ENCODE data around the gene PDGFRB. TPM values are rescaled to one million over a fixed set of nuclear protein-coding genes. Genes with fewer than 3 reads are reported as not detected.

PDGFRB gene
- total and polyA plus RNA-seq, 9 of the 15 experiments (the other 6 are each of a cell fraction or from before 2014, with no cell fraction given): 0.01 to 1.5 (median 0.09) TPM; not detected in 3

DNA sequence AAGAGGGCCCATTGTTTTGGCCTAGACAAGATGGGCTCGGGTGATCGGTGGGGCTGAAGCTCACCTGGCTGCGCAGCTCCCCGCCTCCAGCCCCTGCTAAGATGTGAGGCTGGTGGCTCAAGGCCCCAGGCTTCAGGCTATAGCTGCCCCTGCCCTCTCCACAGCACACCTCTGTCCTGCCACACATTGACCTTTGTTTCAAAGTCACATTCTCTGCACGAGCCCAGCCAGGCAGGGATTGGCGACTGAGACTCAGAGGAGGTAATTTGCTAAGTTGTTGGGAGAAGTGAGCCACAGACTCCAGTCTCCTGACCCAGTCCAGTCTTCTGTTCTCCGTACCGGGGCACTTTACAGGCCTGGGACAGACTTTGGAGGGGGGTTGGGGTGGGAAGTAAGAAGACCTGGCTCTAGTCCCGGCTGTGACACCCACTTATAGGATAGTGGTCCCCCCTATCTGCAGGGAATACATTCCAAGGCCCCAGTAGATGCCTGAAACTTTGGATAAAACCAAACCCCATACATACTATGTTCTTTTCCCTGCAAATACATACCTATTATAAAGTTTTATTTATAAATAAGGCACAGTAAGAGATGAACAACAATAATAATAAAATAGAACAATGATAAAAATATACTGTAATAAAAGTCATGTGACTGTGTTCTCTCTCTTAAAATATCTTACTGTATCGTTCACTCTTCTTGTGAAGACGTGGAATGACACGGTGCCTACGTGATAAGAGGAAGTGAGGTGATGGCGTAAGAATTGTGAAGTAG, 13.3 kb downstream of the PDGFRB start (continued):
- TF ChIP-seq, protein P1, sequence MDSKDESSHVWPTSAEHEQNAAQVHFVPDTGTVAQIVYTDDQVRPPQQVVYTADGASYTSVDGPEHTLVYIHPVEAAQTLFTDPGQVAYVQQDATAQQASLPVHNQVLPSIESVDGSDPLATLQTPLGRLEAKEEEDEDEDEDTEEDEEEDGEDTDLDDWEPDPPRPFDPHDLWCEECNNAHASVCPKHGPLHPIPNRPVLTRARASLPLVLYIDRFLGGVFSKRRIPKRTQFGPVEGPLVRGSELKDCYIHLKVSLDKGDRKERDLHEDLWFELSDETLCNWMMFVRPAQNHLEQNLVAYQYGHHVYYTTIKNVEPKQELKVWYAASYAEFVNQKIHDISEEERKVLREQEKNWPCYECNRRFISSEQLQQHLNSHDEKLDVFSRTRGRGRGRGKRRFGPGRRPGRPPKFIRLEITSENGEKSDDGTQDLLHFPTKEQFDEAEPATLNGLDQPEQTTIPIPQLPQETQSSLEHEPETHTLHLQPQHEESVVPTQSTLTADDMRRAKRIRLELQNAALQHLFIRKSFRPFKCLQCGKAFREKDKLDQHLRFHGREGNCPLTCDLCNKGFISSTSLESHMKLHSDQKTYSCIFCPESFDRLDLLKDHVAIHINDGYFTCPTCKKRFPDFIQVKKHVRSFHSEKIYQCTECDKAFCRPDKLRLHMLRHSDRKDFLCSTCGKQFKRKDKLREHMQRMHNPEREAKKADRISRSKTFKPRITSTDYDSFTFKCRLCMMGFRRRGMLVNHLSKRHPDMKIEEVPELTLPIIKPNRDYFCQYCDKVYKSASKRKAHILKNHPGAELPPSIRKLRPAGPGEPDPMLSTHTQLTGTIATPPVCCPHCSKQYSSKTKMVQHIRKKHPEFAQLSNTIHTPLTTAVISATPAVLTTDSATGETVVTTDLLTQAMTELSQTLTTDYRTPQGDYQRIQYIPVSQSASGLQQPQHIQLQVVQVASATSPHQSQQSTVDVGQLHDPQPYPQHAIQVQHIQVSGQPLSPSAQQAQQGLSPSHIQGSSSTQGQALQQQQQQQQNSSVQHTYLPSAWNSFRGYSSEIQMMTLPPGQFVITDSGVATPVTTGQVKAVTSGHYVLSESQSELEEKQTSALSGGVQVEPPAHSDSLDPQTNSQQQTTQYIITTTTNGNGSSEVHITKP (IDR thresholded peaks at IDR 0.05; ENCODE audit: partially characterized antibody): peak; percentile 22
- TF ChIP-seq ATF1 (CRISPR knock-in tag; IDR thresholded peaks at IDR 0.05) (no peak), ATF1 (tag; IDR thresholded peaks at IDR 0.05) (peak; percentile 88), TFE3 (CRISPR knock-in tag; IDR thresholded peaks at IDR 0.05) (peak; percentile 91), HNRNPLL (IDR thresholded peaks at IDR 0.05; ENCODE audit: low read depth, low read length, poor library complexity, severe bottlenecking) (peak; percentile 70), HIVEP1 (CRISPR knock-in tag; IDR thresholded peaks at IDR 0.05) (no peak), KDM1A (IDR thresholded peaks at IDR 0.05) (no peak), NFIX (CRISPR knock-in tag; IDR thresholded peaks at IDR 0.05; ENCODE audit: low read depth) (no peak), CREM (IDR thresholded peaks at IDR 0.05; ENCODE audit: low read depth) (peak; percentile 92), GATA2 (CRISPR knock-in tag; IDR thresholded peaks at IDR 0.05) (0 out of 2 replicates have a peak, but pooled peaks have one; percentile 48), ARNT (IDR thresholded peaks at IDR 0.05) (peak in 1 of 2 experiments; percentile 93; a peak in 3 of 4 replicates)
- TF ChIP-seq, protein P2, sequence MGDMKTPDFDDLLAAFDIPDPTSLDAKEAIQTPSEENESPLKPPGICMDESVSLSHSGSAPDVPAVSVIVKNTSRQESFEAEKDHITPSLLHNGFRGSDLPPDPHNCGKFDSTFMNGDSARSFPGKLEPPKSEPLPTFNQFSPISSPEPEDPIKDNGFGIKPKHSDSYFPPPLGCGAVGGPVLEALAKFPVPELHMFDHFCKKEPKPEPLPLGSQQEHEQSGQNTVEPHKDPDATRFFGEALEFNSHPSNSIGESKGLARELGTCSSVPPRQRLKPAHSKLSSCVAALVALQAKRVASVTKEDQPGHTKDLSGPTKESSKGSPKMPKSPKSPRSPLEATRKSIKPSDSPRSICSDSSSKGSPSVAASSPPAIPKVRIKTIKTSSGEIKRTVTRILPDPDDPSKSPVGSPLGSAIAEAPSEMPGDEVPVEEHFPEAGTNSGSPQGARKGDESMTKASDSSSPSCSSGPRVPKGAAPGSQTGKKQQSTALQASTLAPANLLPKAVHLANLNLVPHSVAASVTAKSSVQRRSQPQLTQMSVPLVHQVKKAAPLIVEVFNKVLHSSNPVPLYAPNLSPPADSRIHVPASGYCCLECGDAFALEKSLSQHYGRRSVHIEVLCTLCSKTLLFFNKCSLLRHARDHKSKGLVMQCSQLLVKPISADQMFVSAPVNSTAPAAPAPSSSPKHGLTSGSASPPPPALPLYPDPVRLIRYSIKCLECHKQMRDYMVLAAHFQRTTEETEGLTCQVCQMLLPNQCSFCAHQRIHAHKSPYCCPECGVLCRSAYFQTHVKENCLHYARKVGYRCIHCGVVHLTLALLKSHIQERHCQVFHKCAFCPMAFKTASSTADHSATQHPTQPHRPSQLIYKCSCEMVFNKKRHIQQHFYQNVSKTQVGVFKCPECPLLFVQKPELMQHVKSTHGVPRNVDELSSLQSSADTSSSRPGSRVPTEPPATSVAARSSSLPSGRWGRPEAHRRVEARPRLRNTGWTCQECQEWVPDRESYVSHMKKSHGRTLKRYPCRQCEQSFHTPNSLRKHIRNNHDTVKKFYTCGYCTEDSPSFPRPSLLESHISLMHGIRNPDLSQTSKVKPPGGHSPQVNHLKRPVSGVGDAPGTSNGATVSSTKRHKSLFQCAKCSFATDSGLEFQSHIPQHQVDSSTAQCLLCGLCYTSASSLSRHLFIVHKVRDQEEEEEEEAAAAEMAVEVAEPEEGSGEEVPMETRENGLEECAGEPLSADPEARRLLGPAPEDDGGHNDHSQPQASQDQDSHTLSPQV (IDR thresholded peaks at IDR 0.05): peak; percentile 14; the same call in 1 of the 2 replicates
- TF ChIP-seq, protein P3, sequence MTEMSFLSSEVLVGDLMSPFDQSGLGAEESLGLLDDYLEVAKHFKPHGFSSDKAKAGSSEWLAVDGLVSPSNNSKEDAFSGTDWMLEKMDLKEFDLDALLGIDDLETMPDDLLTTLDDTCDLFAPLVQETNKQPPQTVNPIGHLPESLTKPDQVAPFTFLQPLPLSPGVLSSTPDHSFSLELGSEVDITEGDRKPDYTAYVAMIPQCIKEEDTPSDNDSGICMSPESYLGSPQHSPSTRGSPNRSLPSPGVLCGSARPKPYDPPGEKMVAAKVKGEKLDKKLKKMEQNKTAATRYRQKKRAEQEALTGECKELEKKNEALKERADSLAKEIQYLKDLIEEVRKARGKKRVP (CRISPR knock-in tag; IDR thresholded peaks at IDR 0.05): no peak
